Hepatocyte (in vitro differentiated cells): Measurements from ENCODE around the gene TMEM108. TPM values are rescaled to one million over a fixed set of nuclear protein-coding genes. Genes with fewer than 3 reads are reported as not detected.
A peak's percentile ranks its signal among the peaks of the same experiment; 100 is the strongest.

Source experiments
- DNase-seq: peaks from one replicate; pipeline ENCODE4 v3.0.0-alpha.2; 2016; ENCODE audit warnings: low spot score
- H2AFZ ChIP-seq: fragments of 200-600 bp; sonication (generic); 2 replicates; pipeline ENCODE4 v1.6.0; 2016; ENCODE audit warnings: antibody characterized with exemption, mild to moderate bottlenecking
- H3K27ac ChIP-seq: fragments of 200-600 bp; sonication (generic); 2 replicates; pipeline ENCODE4 v1.5.1; 2016; ENCODE audit warnings: mild to moderate bottlenecking
- H3K27me3 ChIP-seq: fragments of 200-600 bp; sonication (generic); 2 replicates; pipeline ENCODE4 v1.6.1; 2016
- H3K36me3 ChIP-seq: fragments of 200-600 bp; sonication (generic); replicated peaks from 2 replicates; pipeline ENCODE4 v1.5.1; 2016; ENCODE audit warnings: low read depth; ENCODE audit not compliant: insufficient read depth
- H3K4me1 ChIP-seq: fragments of 200-600 bp; sonication (generic); 2 replicates; pipeline ENCODE4 v1.5.1; 2016; ENCODE audit warnings: mild to moderate bottlenecking, moderate library complexity; ENCODE audit not compliant: insufficient read depth
- H3K4me2 ChIP-seq: fragments of 200-600 bp; sonication (generic); 2 replicates; pipeline ENCODE4 v1.6.0; 2016
- H3K4me3 ChIP-seq: fragments of 200-600 bp; sonication (generic); 2 replicates; pipeline ENCODE4 v1.5.1; 2016; ENCODE audit warnings: mild to moderate bottlenecking
- H3K79me2 ChIP-seq: fragments of 200-600 bp; sonication (generic); 2 replicates; pipeline ENCODE4 v1.6.0; 2017; ENCODE audit warnings: mild to moderate bottlenecking
- H3K9me2 ChIP-seq: fragments of 200-600 bp; sonication (generic); replicated peaks from 2 replicates; pipeline ENCODE4 v1.6.0; 2017; ENCODE audit warnings: mild to moderate bottlenecking; ENCODE audit not compliant: insufficient read depth
- H3K9me3 ChIP-seq: fragments of 200-600 bp; sonication (generic); 2 replicates; pipeline ENCODE4 v1.5.1; 2016; ENCODE audit warnings: low read depth, mild to moderate bottlenecking
- H4K20me1 ChIP-seq: fragments of 200-600 bp; sonication (generic); 2 replicates; pipeline ENCODE4 v1.6.0; 2016; ENCODE audit warnings: mild to moderate bottlenecking; ENCODE audit not compliant: insufficient read depth, poor library complexity, severe bottlenecking
- EZH2 ChIP-seq: fragments of 200-600 bp; sonication (generic); IDR thresholded peaks from 2 replicates; pipeline ENCODE4 v1.6.1; 2016; ENCODE audit warnings: antibody characterized with exemption, mild to moderate bottlenecking, borderline replicate concordance
- EZH2phosphoT487 ChIP-seq: fragments of 200-600 bp; sonication (generic); IDR thresholded peaks from one replicate; pipeline ENCODE4 v1.6.1; 2018; ENCODE audit warnings: antibody characterized with exemption, mild to moderate bottlenecking, low read depth, moderate library complexity; ENCODE audit not compliant: unreplicated experiment, severe bottlenecking
- WGBS: methylation state at CpG from one replicate; pipeline ENCODE4 v1.1.6; 2016; ENCODE audit warnings: low lambda C conversion rate; ENCODE audit errors: missing lambda C conversion rate; 5-methylcytosine and 5-hydroxymethylcytosine counted together
- polyA plus RNA-seq: library from polyadenylated mRNA; unstranded; fragments of >200 nt; fragmentation: Nextera tagmentation; extraction: Ambion mirVana; gene quantifications from 2 replicates; pipeline ENCODE4 v1.2.1, GENCODE V29; 2016
- total RNA-seq: library from RNA; depleted of rRNA; stranded (reverse); fragments of >200 nt; gene quantifications from 2 replicates; pipeline ENCODE4 v1.2.3, GENCODE V29; 2014
- TF ChIP-seq, protein P1 (sequence below): fragments of 200-600 bp; sonication (generic); IDR thresholded peaks from 2 replicates; pipeline ENCODE4 v1.5.1; 2016; ENCODE audit warnings: antibody characterized with exemption, mild to moderate bottlenecking; ENCODE audit not compliant: poor library complexity

TMEM108 gene
- total and polyA plus RNA-seq, 2 experiments from 2014 or later, result 0.53 to 6.5 TPM

DNA sequence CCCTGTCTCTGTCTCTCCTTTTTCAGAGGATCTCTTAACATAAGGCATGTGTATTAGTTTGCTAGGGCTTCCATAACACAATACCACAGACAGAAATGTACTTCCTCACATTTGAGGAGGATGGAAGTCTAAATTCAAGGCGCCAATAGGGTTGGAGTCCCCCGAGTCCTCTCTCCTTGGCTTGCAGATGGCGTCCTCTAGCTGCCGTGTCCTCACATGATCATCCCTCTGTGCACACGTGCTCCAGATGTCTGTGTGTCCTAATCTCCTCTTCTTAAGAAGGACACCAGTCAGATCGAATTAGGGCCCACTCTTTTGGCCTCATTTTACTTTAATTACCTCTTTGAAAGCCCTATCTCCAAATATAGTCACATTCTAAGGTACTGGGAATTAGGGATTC, 338.6 kb downstream of the TMEM108 start:
- Histone ChIP-seq H3K4me3 (no peak overlapping the region), H3K27me3 (no peaks in the 10 kb centered on the region), H2AFZ (no peak overlapping the region), H3K4me1 (peaks cover 5% of the 10 kb centered on the region), H3K36me3 (no peaks in the 10 kb centered on the region), H3K9me2 (no peaks in the 10 kb centered on the region), H3K4me2 (no peak overlapping the region), H3K27ac (no peak overlapping the region), H3K79me2 (no peaks in the 10 kb centered on the region), H4K20me1 (no peaks in the 10 kb centered on the region), H3K9me3 (no peaks in the 10 kb centered on the region)
- WGBS, result 83% methylated on average over 6 of the region's 6 CpGs
- no peak for DNase-seq
- TF ChIP-seq, protein P1, sequence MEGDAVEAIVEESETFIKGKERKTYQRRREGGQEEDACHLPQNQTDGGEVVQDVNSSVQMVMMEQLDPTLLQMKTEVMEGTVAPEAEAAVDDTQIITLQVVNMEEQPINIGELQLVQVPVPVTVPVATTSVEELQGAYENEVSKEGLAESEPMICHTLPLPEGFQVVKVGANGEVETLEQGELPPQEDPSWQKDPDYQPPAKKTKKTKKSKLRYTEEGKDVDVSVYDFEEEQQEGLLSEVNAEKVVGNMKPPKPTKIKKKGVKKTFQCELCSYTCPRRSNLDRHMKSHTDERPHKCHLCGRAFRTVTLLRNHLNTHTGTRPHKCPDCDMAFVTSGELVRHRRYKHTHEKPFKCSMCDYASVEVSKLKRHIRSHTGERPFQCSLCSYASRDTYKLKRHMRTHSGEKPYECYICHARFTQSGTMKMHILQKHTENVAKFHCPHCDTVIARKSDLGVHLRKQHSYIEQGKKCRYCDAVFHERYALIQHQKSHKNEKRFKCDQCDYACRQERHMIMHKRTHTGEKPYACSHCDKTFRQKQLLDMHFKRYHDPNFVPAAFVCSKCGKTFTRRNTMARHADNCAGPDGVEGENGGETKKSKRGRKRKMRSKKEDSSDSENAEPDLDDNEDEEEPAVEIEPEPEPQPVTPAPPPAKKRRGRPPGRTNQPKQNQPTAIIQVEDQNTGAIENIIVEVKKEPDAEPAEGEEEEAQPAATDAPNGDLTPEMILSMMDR, result peak; percentile 10
- no peak for TF ChIP-seq EZH2phosphoT487

GRCh38 chr3:133377396-133377795, 339.2 kb downstream of the TMEM108 start:
- H2AFZ ChIP-seq, result no peak overlapping the region
- H3K9me3 ChIP-seq, result no peaks in the 10 kb centered on the region
- DNase-seq, result peak; percentile 50

GRCh38 chr3:133379926-133380325, 341.7 kb downstream of the TMEM108 start:
- Histone ChIP-seq H3K9me3 (no peaks in the 10 kb centered on the region), H4K20me1 (no peaks in the 10 kb centered on the region), H3K4me1 (peaks cover 11% of the 10 kb centered on the region), H3K27me3 (no peaks in the 10 kb centered on the region), H3K9me2 (no peaks in the 10 kb centered on the region), H3K4me2 (no peak overlapping the region), H3K36me3 (no peaks in the 10 kb centered on the region), H3K27ac (no peak overlapping the region), H3K79me2 (no peaks in the 10 kb centered on the region), H2AFZ (no peak overlapping the region), H3K4me3 (no peak overlapping the region)
- DNase-seq, result no peak
- WGBS, result 98% methylated on average over 14 of the region's 19 CpGs
- TF ChIP-seq EZH2phosphoT487, result no peak
- no peak for TF ChIP-seq EZH2
- TF ChIP-seq, protein P1, result no peak

More at GRCh38 chr3:133377396-133377795, 339.2 kb downstream of the TMEM108 start:
- Histone ChIP-seq H3K36me3 (no peaks in the 10 kb centered on the region), H3K4me2 (no peak overlapping the region), H3K27ac (no peak overlapping the region), H4K20me1 (no peaks in the 10 kb centered on the region), H3K79me2 (no peaks in the 10 kb centered on the region), H3K27me3 (no peaks in the 10 kb centered on the region), H3K4me1 (peaks cover 11% of the 10 kb centered on the region), H3K4me3 (no peak overlapping the region), H3K9me2 (no peaks in the 10 kb centered on the region)
- TF ChIP-seq EZH2phosphoT487 (no peak), EZH2 (no peak)
- TF ChIP-seq, protein P1, result peak; percentile 57
- WGBS, result 88% methylated on average over 3 of the region's 3 CpGs
